GM12878 (cell line): ENCODE data around the gene UNC5CL. TPM values are rescaled to one million over a fixed set of nuclear protein-coding genes. Genes with fewer than 3 reads are reported as not detected.
A peak's percentile ranks its signal among the peaks of the same experiment; 100 is the strongest.

Source experiments
- ATAC-seq: fragments of 200-7000 bp; cut with Tn5 transposase; 3 replicates; pipeline ENCODE4 v1.9.1; 2020; ENCODE audit warnings: mild to moderate bottlenecking, moderate library complexity
- Bru-seq: library from RNA; stranded (reverse); fragments of 400-500 nt; gene quantifications from one replicate; lab custom pipeline; 2021; lab: Mats Ljungman, UMichigan
- BruChase-seq, 2 experiments: library from RNA; stranded (reverse); fragments of 400-500 nt; gene quantifications; one replicate each; lab custom pipeline; 2021; lab: Mats Ljungman, UMichigan
- BruUV-seq: library from RNA; stranded (reverse); fragments of 400-500 nt; replicated peaks from 2 replicates; lab custom pipeline; 2021; lab: Mats Ljungman, UMichigan
- CTCF ChIA-PET: fragments of 300-600 bp; sonication (Branson Sonifier 250); formaldehyde crosslinking; extraction: SDS; loops from one replicate; lab custom pipeline; 2021; ENCODE audit warnings: inconsistent platforms; lab: Yijun Ruan, JAX
- POLR2A ChIA-PET: fragments of 350-600 bp; formaldehyde crosslinking; extraction: SDS; loops from one replicate; lab custom pipeline; 2021; ENCODE audit warnings: inconsistent platforms; lab: Charles Lee
- RAD21 ChIA-PET: fragments of 300-600 bp; sonication (Branson Sonifier 250); formaldehyde crosslinking; loops from one replicate; lab custom pipeline; 2023; ENCODE audit warnings: antibody characterized with exemption; ENCODE audit not compliant: unreplicated experiment; lab: Charles Lee
- SMC1A ChIA-PET: fragments of 300-600 bp; sonication (Branson Sonifier 250); formaldehyde crosslinking; loops from one replicate; lab custom pipeline; 2023; ENCODE audit not compliant: unreplicated experiment, uncharacterized antibody; lab: Charles Lee
- DNase-seq: peaks from one replicate; pipeline ENCODE4 v3.0.0-alpha.2; 2011; ENCODE audit warnings: low read depth, low spot score
- FAIRE-seq: peaks from 3 replicates; lab custom pipeline; 2011; peaks lifted over from hg19 to GRCh38; lab: Jason Lieb, UNC
- H2AFZ ChIP-seq: 2 replicates; pipeline ENCODE4 v1.6.0; 2011; ENCODE audit warnings: low read depth, low read length, control low read depth; ENCODE audit not compliant: control insufficient read depth
- H3K27ac ChIP-seq: 2 replicates; pipeline ENCODE4 v1.5.1; 2011; ENCODE audit warnings: control low read depth; ENCODE audit not compliant: control insufficient read depth, insufficient read depth
- H3K27me3 ChIP-seq, 2 experiments: replicated peaks in 1 of 2; 2 replicates each; pipeline versions ENCODE4 v1.6.0 to v1.6.1; 2011; ENCODE audit warnings: low read length in 1 of 2; ENCODE audit not compliant: control insufficient read depth in 2 of 2, insufficient read depth in 2 of 2
- H3K36me3 ChIP-seq, 2 experiments: 2 replicates each; pipeline ENCODE4 v1.5.1; 2011; ENCODE audit warnings: low read length in 1 of 2; ENCODE audit not compliant: control insufficient read depth in 2 of 2, insufficient read depth in 2 of 2
- H3K4me1 ChIP-seq: 2 replicates; pipeline ENCODE4 v1.6.1; 2011; ENCODE audit warnings: mild to moderate bottlenecking, low read length, moderate library complexity, mixed read lengths; ENCODE audit not compliant: control insufficient read depth, insufficient read depth
- H3K4me2 ChIP-seq: 2 replicates; pipeline ENCODE4 v1.6.0; 2011; ENCODE audit warnings: control low read depth; ENCODE audit not compliant: control insufficient read depth, insufficient read depth
- H3K4me3 ChIP-seq: fragments of 200-600 bp; sonication (generic); 2 replicates; pipeline ENCODE4 v1.5.1; 2016
- H3K79me2 ChIP-seq: 2 replicates; pipeline ENCODE4 v1.6.0; 2011; ENCODE audit warnings: low read length; ENCODE audit not compliant: control insufficient read depth, insufficient read depth
- H3K9ac ChIP-seq: 2 replicates; pipeline ENCODE4 v1.8.0; 2011; ENCODE audit warnings: low read length, control low read depth, mixed read lengths; ENCODE audit not compliant: control insufficient read depth, insufficient read depth
- H3K9me3 ChIP-seq: replicated peaks from 3 replicates; pipeline ENCODE4 v1.5.1; 2011; ENCODE audit warnings: mild to moderate bottlenecking, low read length; ENCODE audit not compliant: control insufficient read depth, insufficient read depth
- H4K20me1 ChIP-seq: 2 replicates; pipeline ENCODE4 v1.6.0; 2011; ENCODE audit not compliant: control insufficient read depth, insufficient read depth
- BCL3 ChIP-seq: IDR thresholded peaks from 2 replicates; pipeline ENCODE4 v1.6.1; 2011; ENCODE audit warnings: borderline replicate concordance, low read depth, mild to moderate bottlenecking, moderate library complexity, low read length; ENCODE audit not compliant: insufficient read depth, poor library complexity, severe bottlenecking
- E2F4 ChIP-seq: IDR thresholded peaks from 2 replicates; pipeline ENCODE4 v1.6.1; 2012; ENCODE audit warnings: low read depth, low read length, improper control_type of control experiment
- GABPA ChIP-seq: IDR thresholded peaks from 2 replicates; pipeline ENCODE4 v1.6.1; 2014; ENCODE audit warnings: antibody characterized with exemption, low read depth, mild to moderate bottlenecking, inconsistent platforms
- IKZF2 ChIP-seq, 2 experiments: fragments of 450-650 bp; IDR thresholded peaks; 2 replicates each; pipeline ENCODE4 v1.6.1; 2017; ENCODE audit warnings: mild to moderate bottlenecking in 2 of 2, moderate library complexity in 2 of 2
- IRF3 ChIP-seq: fragments of 450-650 bp; IDR thresholded peaks from 2 replicates; pipeline ENCODE4 v1.6.1; 2014; ENCODE audit warnings: mild to moderate bottlenecking
- IRF5 ChIP-seq: fragments of 450-650 bp; IDR thresholded peaks from 2 replicates; pipeline ENCODE4 v1.6.1; 2017; ENCODE audit warnings: borderline replicate concordance
- NRF1 ChIP-seq: conservative IDR thresholded peaks from 2 replicates; pipeline ENCODE4 v1.6.1; 2011; ENCODE audit warnings: mild to moderate bottlenecking, low read depth, low read length, improper control_type of control experiment
- RAD21 ChIP-seq: IDR thresholded peaks from 2 replicates; pipeline ENCODE4 v1.6.1; 2011; ENCODE audit warnings: mild to moderate bottlenecking, low read depth, low read length, moderate library complexity; ENCODE audit not compliant: insufficient read depth
- SMC3 ChIP-seq: IDR thresholded peaks from 2 replicates; pipeline ENCODE4 v1.6.1; 2011; ENCODE audit warnings: low read length, improper control_type of control experiment, borderline replicate concordance
- USF2 ChIP-seq: IDR thresholded peaks from 2 replicates; pipeline ENCODE4 v1.6.1; 2011; ENCODE audit warnings: low read depth, low read length, improper control_type of control experiment, borderline replicate concordance
- ZNF622 ChIP-seq: fragments of 450-650 bp; IDR thresholded peaks from 2 replicates; pipeline ENCODE4 v1.6.1; 2017; ENCODE audit warnings: mild to moderate bottlenecking, inconsistent platforms
- WGBS: methylation state at CpG from one replicate; pipeline ENCODE4 v1.1.6; 2016; ENCODE audit warnings: low lambda C conversion rate; ENCODE audit not compliant: insufficient replicate concordance, insufficient coverage; ENCODE audit errors: missing lambda C conversion rate; 5-methylcytosine and 5-hydroxymethylcytosine counted together
- in situ Hi-C: fragments of 300-500 bp; cut with MboI; formaldehyde crosslinking; loops from 9 replicates; pipeline ENCODE4 v1.14.3; 2018; ENCODE audit warnings: mixed read lengths
- intact Hi-C: fragments of 100-400 bp; cut with micrococcal nuclease; formaldehyde crosslinking; loops from one replicate; pipeline ENCODE4 v1.14.2; 2022; ENCODE audit not compliant: unreplicated experiment
- long read RNA-seq, 2 experiments: library from polyadenylated mRNA; unstranded; transcript quantifications; one replicate each; pipeline ENCODE4 v2.0.0, GENCODE V29; 2019 to 2020
- polyA minus RNA-seq, 3 experiments: library from RNA; depleted of rRNA, polyadenylated mRNA; stranded (reverse); fragments of >200 nt; gene quantifications; 2 replicates each; pipeline ENCODE4 v1.2.3, GENCODE V29; 2011
- polyA plus RNA-seq, 11 experiments: library from polyadenylated mRNA; depleted of rRNA in 4 of 11; unstranded in 6 of 11; stranded (reverse) in 5 of 11; fragments of >200 nt; fragmentation: Nextera tagmentation in 4 of 11; fragmentation: Illumina TruSeq in 1 of 11; extraction: Ambion mirVana in 4 of 11; extraction: Trizol in 1 of 11; gene quantifications; 1 replicate in 1 of 11; 2 replicates in 10 of 11; pipeline versions ENCODE4 v1.2.1 to v1.2.3, GENCODE V29; 2011 to 2016; ENCODE audit warnings: inconsistent platforms in 2 of 11, missing spikeins in 2 of 11, low read depth in 1 of 11
- total RNA-seq, 4 experiments: library from RNA; depleted of rRNA in 3 of 4; stranded (reverse); fragments of >200 nt in 3 of 4; fragmentation: Illumina TruSeq in 1 of 4; extraction: Trizol in 1 of 4; gene quantifications; 2 replicates each; pipeline versions ENCODE4 v1.2.1 to v1.2.3, GENCODE V29; 2013 to 2021

Gene UNC5CL
- total RNA-seq (2013; cell fraction: nucleolus; rRNA removed), result 5.3 and 6.0 TPM in 2 replicates
- total RNA-seq (2014; rRNA removed) (0.93 and 0.96 TPM in 2 replicates), total RNA-seq (2014; rRNA removed; fragmentation: Illumina TruSeq; extraction: Trizol) (0.28 and 0.31 TPM in 2 replicates), total RNA-seq (2021) (0.48 and 0.74 TPM in 2 replicates), polyA plus RNA-seq (2011; rRNA removed) (1.2 and 1.6 TPM in 2 replicates), polyA plus RNA-seq (2014; fragmentation: Illumina TruSeq; extraction: Trizol) (0.32 and 0.46 TPM in 2 replicates), polyA plus RNA-seq (2014; fragmentation: Nextera tagmentation; extraction: Ambion mirVana) (under 1 TPM in 1 of 2 experiments, not detected in 1; 0.11 TPM), polyA plus RNA-seq (2014; rRNA removed) (0.74 and 0.96 TPM in 2 replicates), polyA plus RNA-seq (2016; fragmentation: Nextera tagmentation; extraction: Ambion mirVana) (under 1 TPM; 0.11 to 0.37 TPM), polyA minus RNA-seq (2011; rRNA and poly(A)+ RNA removed) (0.37 and 0.62 TPM in 2 replicates), Bru-seq, nascent RNA (percentile 62 among the genes with signal in this experiment), BruChase-seq, experiment 1, labeled RNA remaining after a 6-hour chase (percentile 77 among the genes with signal in this experiment), BruChase-seq, experiment 2, labeled RNA remaining after a 2-hour chase (percentile 78 among the genes with signal in this experiment)
- polyA plus RNA-seq (2011; ENCODE audit: low read depth), result 1.1 TPM
- 0.70 and 0.87 TPM in 2 replicates for polyA plus RNA-seq (2011; cell fraction: cytosol; rRNA removed)
- polyA plus RNA-seq (2011; cell fraction: nucleus; rRNA removed), result 12.0 and 12.9 TPM in 2 replicates
- 2.3 TPM in 2 replicates for polyA plus RNA-seq (2012)
- polyA minus RNA-seq (2011; cell fraction: cytosol; rRNA and poly(A)+ RNA removed), result not detected in 2 replicates
- polyA minus RNA-seq (2011; cell fraction: nucleus; rRNA and poly(A)+ RNA removed), result 1.2 and 1.9 TPM in 2 replicates
- long read RNA-seq, experiment 1, partial matches to known transcripts, result 1 of 1 reads
- long read RNA-seq, experiment 1, other reads (novel, unspliced or antisense), result 0 of 1 reads
- long read RNA-seq, experiment 2, result 0 reads

GRCh38 chr6:41039060-41039998 lies at the start of gene UNC5CL:
UNC5CL (minus strand) TSS chr6:41039221; CDS start chr6:41035074, 4,147 bp downstream.
- CTCF ChIA-PET, result interaction anchor here (0.6 to 7.7 kb wide), 20 partner anchors 10 to 1339 kb away, joined by 3 to 62 read pairs (median 4); partner anchors contain the start of genes NFYA and OARD1
- H3K4me1 ChIP-seq, result no peaks in the 10 kb centered on the region
- H3K27ac ChIP-seq, result no peak within 1 kb of the TSS
- BruUV-seq, result no TSS peak
- SMC1A ChIA-PET, result interaction anchor here (0.8 to 2.9 kb wide), 5 partner anchors 10 to 23 kb away, joined by 3 to 13 read pairs (median 3); partner anchors contain the start of gene APOBEC2
- no peak within 1 kb of the TSS for H3K4me3 ChIP-seq
- RAD21 ChIA-PET, result interaction anchor here (2.1 kb wide), 1 partner anchor 11 kb away, joined by 5 read pairs; no protein-coding TSS in a partner anchor
- in situ Hi-C loops, result no loop called here
- FAIRE-seq, result no peak
- no peak within 1 kb of the TSS for H3K4me2 ChIP-seq
- H3K9me3 ChIP-seq, result no peaks in the 10 kb centered on the region
- H3K36me3 ChIP-seq, result no peaks in the 10 kb centered on the region
- H4K20me1 ChIP-seq, result no peaks in the 10 kb centered on the region
- POLR2A ChIA-PET, result no interaction called here
- H3K27me3 ChIP-seq, result no peaks in the 10 kb centered on the region
- peak; percentile 92 for ATAC-seq
- H2AFZ ChIP-seq, result no peak within 1 kb of the TSS
- no peak for DNase-seq
- H3K79me2 ChIP-seq, result no peaks in the 10 kb centered on the region
- intact Hi-C loops, result no loop called here
- H3K9ac ChIP-seq, result no peak within 1 kb of the TSS
- 50% methylated on average over 10 of the region's 10 CpGs for WGBS
- TF ChIP-seq E2F4, result no peak
- no peak for TF ChIP-seq IRF5
- TF ChIP-seq SMC3, result peak; percentile 35; the same call in 1 of the 2 replicates
- no peak for TF ChIP-seq IRF3
- no peak for TF ChIP-seq IKZF2 (IDR thresholded peaks at IDR 0.05)
- TF ChIP-seq BCL3, result no peak
- no peak for TF ChIP-seq ZNF622
- no peak for TF ChIP-seq NRF1
- peak; percentile 43 for TF ChIP-seq RAD21
- TF ChIP-seq GABPA, result no peak
- no peak for TF ChIP-seq USF2
